HepG2 (cell line): ENCODE results near the gene GJA10. TPM values are rescaled to one million over a fixed set of nuclear protein-coding genes. Genes with fewer than 3 reads are reported as not detected.

ENCODE experiments used
- AHR ChIP-seq: IDR thresholded peaks from 2 replicates; pipeline ENCODE4 v1.6.1; 2018; ENCODE audit warnings: missing genetic modification reagents, missing compliant biosample characterization
- CCDC6 ChIP-seq: sonication (generic); formaldehyde crosslinking; IDR thresholded peaks from 2 replicates; pipeline ENCODE4 v1.8.1; 2022; ENCODE audit warnings: mild to moderate bottlenecking, missing genetic modification reagents, moderate library complexity
- HMGXB3 ChIP-seq: sonication (generic); formaldehyde crosslinking; IDR thresholded peaks from 2 replicates; pipeline ENCODE4 v1.4.0; 2020; ENCODE audit warnings: missing genetic modification reagents, borderline replicate concordance
- HNRNPH1 ChIP-seq: fragments of 200-400 bp; formaldehyde crosslinking; optimal IDR thresholded peaks from 2 replicates; pipeline ENCODE3; 2017; ENCODE audit warnings: mild to moderate bottlenecking, low read depth, low read length
- HOXA5 ChIP-seq: sonication (generic); formaldehyde crosslinking; IDR thresholded peaks from 2 replicates; pipeline ENCODE4 v1.4.0; 2020; ENCODE audit warnings: missing genetic modification reagents
- KAT8 ChIP-seq: IDR thresholded peaks from 2 replicates; pipeline ENCODE4 v1.6.1; 2016; ENCODE audit warnings: missing genetic modification reagents, missing compliant biosample characterization
- MLX ChIP-seq: IDR thresholded peaks from 2 replicates; pipeline ENCODE4 v1.6.1; 2016
- NONO ChIP-seq, 2 experiments: fragments of 450-650 bp in 1 of 2; sonication (generic) in 1 of 2; formaldehyde crosslinking in 1 of 2; IDR thresholded peaks in 1 of 2; conservative IDR thresholded peaks in 1 of 2; 2 replicates each; pipeline versions ENCODE4 v1.6.1 to v1.8.0; 2017 to 2022; ENCODE audit warnings: mild to moderate bottlenecking in 1 of 2, missing genetic modification reagents in 1 of 2, moderate library complexity in 1 of 2
- PHB2 ChIP-seq: fragments of 450-650 bp; IDR thresholded peaks from 2 replicates; pipeline ENCODE4 v1.6.1; 2018; ENCODE audit not compliant: partially characterized antibody
- RBAK ChIP-seq: sonication (generic); formaldehyde crosslinking; IDR thresholded peaks from 2 replicates; pipeline ENCODE4 v1.5.1; 2020; ENCODE audit warnings: mild to moderate bottlenecking, missing genetic modification reagents
- REPIN1 ChIP-seq: sonication (generic); formaldehyde crosslinking; IDR thresholded peaks from 2 replicates; pipeline ENCODE4 v1.8.0; 2022; ENCODE audit warnings: missing genetic modification reagents, low read depth, mild to moderate bottlenecking, borderline replicate concordance
- TFE3 ChIP-seq: IDR thresholded peaks from 2 replicates; pipeline ENCODE4 v1.6.1; 2016
- ZNF501 ChIP-seq: sonication (generic); formaldehyde crosslinking; IDR thresholded peaks from 2 replicates; pipeline ENCODE4 v1.5.1; 2020; ENCODE audit warnings: mild to moderate bottlenecking, moderate library complexity, missing genetic modification reagents
- ZNF552 ChIP-seq: sonication (generic); formaldehyde crosslinking; IDR thresholded peaks from 2 replicates; pipeline ENCODE4 v1.9.0; 2022; ENCODE audit warnings: missing genetic modification reagents, mild to moderate bottlenecking, borderline replicate concordance
- ZNF7 ChIP-seq: IDR thresholded peaks from 2 replicates; pipeline ENCODE4 v1.6.1; 2016; ENCODE audit warnings: missing biosample characterization, missing genetic modification reagents
- ZSCAN12 ChIP-seq: sonication (generic); formaldehyde crosslinking; IDR thresholded peaks from 2 replicates; pipeline ENCODE4 v1.9.0; 2021; ENCODE audit warnings: mild to moderate bottlenecking, missing genetic modification reagents
- polyA plus RNA-seq, 8 experiments: library from polyadenylated mRNA; depleted of rRNA in 3 of 8; stranded (reverse) in 7 of 8; unstranded in 1 of 8; fragments of >200 nt; fragmentation: Illumina TruSeq in 4 of 8; extraction: Trizol in 4 of 8; gene quantifications; 2 replicates each; pipeline versions ENCODE4 v1.2.1 to v1.2.3, GENCODE V29; 2011 to 2016; ENCODE audit warnings: low read depth in 4 of 8, missing spikeins in 1 of 8, mixed read lengths in 1 of 8; ENCODE audit not compliant: insufficient read depth in 1 of 8
- total RNA-seq, 5 experiments: library from RNA; depleted of rRNA; stranded (reverse); fragments of >200 nt; fragmentation: Illumina TruSeq; extraction: Trizol; gene quantifications; 2 replicates each; pipeline ENCODE4 v1.2.3, GENCODE V29; 2016; ENCODE audit warnings: low read depth in 1 of 5
- TF ChIP-seq, protein P1 (sequence below): IDR thresholded peaks from 2 replicates; pipeline ENCODE4 v1.6.1; 2016; ENCODE audit warnings: low read depth, control low read depth
- TF ChIP-seq, protein P2 (sequence below): IDR thresholded peaks from 2 replicates; pipeline ENCODE4 v1.6.1; 2012; ENCODE audit warnings: low read length, improper control_type of control experiment

Gene GJA10
- total and polyA plus RNA-seq, 2 of the 13 experiments (the other 11 are each of a cell fraction or from before 2014, with no cell fraction given), result not detected

- TF ChIP-seq TFE3 (CRISPR knock-in tag) (peak; percentile 88), KAT8 (CRISPR knock-in tag) (peak; percentile 40; the same call in 1 of the 2 replicates), RBAK (no peak), AHR (CRISPR knock-in tag) (peak; percentile 91; the same call in 1 of the 2 replicates), NONO (IDR thresholded peaks at IDR 0.05) (no peak), NONO (CRISPR knock-in tag; conservative IDR thresholded peaks at IDR 0.05) (no peak), HMGXB3 (CRISPR knock-in tag) (peak; percentile 86), CCDC6 (CRISPR knock-in tag) (0 out of 2 replicates have a peak, but pooled peaks have one; percentile 51), ZNF501 (0 out of 2 replicates have a peak, but pooled peaks have one; percentile 31), HNRNPH1 (no peak), HOXA5 (CRISPR knock-in tag) (0 out of 2 replicates have a peak, but pooled peaks have one; percentile 59), ZNF7 (CRISPR knock-in tag) (peak; percentile 58; the same call in 1 of the 2 replicates), ZNF552 (CRISPR knock-in tag) (no peak), MLX (CRISPR knock-in tag) (0 out of 2 replicates have a peak, but pooled peaks have one; percentile 47), PHB2 (no peak), REPIN1 (CRISPR knock-in tag) (peak; percentile 59; the same call in 1 of the 2 replicates), ZSCAN12 (CRISPR knock-in tag) (peak; percentile 81; the same call in 1 of the 2 replicates)
- TF ChIP-seq, protein P1, sequence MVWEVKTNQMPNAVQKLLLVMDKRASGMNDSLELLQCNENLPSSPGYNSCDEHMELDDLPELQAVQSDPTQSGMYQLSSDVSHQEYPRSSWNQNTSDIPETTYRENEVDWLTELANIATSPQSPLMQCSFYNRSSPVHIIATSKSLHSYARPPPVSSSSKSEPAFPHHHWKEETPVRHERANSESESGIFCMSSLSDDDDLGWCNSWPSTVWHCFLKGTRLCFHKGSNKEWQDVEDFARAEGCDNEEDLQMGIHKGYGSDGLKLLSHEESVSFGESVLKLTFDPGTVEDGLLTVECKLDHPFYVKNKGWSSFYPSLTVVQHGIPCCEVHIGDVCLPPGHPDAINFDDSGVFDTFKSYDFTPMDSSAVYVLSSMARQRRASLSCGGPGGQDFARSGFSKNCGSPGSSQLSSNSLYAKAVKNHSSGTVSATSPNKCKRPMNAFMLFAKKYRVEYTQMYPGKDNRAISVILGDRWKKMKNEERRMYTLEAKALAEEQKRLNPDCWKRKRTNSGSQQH (CRISPR knock-in tag), result peak; percentile 97
- TF ChIP-seq, protein P2, sequence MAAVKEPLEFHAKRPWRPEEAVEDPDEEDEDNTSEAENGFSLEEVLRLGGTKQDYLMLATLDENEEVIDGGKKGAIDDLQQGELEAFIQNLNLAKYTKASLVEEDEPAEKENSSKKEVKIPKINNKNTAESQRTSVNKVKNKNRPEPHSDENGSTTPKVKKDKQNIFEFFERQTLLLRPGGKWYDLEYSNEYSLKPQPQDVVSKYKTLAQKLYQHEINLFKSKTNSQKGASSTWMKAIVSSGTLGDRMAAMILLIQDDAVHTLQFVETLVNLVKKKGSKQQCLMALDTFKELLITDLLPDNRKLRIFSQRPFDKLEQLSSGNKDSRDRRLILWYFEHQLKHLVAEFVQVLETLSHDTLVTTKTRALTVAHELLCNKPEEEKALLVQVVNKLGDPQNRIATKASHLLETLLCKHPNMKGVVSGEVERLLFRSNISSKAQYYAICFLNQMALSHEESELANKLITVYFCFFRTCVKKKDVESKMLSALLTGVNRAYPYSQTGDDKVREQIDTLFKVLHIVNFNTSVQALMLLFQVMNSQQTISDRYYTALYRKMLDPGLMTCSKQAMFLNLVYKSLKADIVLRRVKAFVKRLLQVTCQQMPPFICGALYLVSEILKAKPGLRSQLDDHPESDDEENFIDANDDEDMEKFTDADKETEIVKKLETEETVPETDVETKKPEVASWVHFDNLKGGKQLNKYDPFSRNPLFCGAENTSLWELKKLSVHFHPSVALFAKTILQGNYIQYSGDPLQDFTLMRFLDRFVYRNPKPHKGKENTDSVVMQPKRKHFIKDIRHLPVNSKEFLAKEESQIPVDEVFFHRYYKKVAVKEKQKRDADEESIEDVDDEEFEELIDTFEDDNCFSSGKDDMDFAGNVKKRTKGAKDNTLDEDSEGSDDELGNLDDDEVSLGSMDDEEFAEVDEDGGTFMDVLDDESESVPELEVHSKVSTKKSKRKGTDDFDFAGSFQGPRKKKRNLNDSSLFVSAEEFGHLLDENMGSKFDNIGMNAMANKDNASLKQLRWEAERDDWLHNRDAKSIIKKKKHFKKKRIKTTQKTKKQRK, result no peak
Measured at GRCh38 chr6:89895276-89895874, 1.1 kb downstream of the GJA10 start (continued).
